Measurements from ENCODE around the gene ZNF600.
"Not testable (repeated sequence)": the region's sequence is repeated elsewhere in the genome, so short reads cannot be mapped to it uniquely, and the experiment has no call there.

ZNF600 gene

DNA sequence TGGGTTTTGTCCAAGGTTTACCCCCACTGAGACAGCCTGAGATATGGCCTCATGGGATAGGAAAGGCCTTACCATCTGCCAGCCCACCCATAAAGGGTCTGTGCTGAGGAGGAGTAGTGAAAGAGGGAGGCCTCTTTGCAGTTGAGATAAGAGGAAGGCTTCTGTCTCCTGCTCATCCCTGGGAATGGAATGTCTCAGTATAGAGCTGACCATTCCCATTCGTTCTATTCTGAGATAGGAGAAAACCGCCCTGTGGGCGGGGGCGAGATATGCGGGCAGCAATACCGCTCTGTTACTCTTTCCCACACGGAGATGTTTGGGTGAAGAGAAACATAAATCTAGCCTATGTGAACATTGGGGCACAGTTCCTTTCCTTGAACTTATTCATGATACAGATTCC, 45.2 kb downstream of the ZNF600 start:
- not testable (repeated sequence) for DNase-seq

DNA sequence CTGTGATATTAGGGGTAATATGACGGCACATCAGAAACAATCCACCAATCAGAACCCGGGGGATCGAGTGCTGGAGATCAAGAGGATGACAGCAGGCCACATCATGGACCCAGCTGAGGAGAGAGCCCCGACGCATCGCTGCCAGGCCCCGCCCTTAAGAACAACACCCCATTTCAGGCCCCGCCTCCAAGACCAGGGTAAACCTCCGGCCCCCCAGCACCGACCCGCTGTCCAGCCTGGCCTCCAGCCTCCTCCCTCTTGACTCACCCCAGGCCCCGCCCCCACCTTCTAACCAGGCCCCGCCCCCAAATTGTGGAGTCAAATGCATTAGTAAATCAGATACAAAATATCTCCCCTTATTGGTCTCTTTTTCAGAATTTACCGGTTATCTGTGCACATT, 47.0 kb downstream of the ZNF600 start:
- no peak for DNase-seq

DNA sequence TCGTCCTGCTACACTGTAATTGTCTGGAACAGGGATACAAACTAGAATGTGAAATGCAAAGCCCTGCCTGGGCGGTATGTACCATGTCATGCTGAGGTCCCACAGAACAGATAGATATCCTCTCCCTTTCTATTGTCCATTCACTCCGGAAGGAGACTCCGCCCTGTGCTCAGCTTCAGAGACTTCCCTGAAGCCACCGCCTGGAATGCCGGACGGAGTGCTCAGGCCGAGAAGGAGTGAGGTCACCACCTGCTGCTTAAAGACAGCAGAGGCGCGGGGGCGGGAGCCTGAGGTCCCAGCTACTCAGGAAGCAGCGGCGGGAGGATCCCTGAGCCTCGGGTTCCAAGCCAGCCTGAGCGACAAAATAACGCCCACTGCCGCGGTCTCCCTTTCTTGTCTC, 50.9 kb downstream of the ZNF600 start:
- DNase-seq, result no peak

DNA sequence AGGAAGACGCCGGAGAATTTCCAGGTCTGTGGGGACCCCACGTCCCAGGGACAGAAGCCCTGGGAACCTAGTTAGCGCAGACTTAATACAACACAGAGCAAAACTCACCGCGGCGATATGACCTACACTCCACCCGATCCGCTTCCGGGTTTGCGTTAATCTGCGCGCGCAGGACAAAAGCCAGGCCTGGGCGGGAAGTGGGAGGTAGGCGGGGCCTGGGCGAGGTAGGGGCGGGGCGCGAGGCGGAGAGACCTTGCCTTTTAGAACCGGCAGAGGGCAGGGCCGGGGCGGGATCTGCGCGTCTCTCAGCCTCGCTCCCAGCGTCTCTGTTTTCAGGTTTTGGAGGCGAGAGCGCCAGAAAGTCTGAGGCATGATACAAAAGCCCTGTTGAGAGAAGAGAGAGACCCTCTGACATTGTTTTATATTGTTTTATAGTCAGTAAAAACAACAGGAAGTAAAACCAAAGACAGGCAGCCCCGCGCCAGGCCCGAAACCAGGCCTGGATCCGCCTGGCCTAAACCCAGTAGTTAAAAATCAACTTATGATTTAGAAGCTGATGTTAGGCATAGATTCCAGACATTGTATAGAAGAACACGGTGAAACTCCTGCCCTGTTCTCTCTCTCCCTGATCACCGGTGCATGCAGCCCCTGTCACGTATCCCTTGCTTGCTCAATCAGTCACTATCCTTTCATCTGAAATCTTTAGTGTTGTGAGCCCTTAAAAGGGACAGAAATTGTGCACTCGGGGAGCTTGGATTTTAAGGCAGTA, 51.5 kb downstream of the ZNF600 start, which contains the start of gene ZNF611:
Gene ZNF611 (minus strand): TSS at position 152 of the 769 bp plus-strand sequence. CDS start 19,150 bp downstream, outside the sequence.
- peak; percentile 98 for DNase-seq

DNA sequence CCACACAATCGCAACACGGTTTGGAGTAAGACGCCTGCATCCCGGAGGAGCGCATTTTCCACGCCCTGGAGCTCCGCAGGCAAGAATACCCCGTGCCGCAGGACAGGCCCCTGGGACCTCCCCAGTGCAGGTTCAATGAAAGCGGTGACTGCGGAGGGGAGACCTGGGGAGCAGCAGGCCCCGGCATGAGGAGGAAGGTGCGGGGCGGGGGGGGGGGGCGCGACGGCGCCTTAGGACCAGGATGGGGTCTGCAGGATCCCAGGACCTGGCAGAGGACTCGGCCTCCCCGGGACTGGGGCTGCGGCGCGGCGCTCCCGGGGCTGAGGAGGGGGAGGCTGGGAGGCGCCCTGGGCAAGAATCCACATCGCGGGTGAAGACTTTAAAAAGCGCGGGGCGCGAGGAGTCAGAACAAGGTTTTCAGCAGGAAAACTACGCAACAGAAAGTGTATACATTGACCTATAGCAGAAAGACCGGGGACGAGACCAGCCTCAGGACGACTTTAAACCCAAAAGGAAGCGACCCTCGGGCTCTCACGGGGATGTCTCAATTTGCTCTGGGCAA, 52.2 kb downstream of the ZNF600 start:
- DNase-seq, result peak; percentile 30

DNA sequence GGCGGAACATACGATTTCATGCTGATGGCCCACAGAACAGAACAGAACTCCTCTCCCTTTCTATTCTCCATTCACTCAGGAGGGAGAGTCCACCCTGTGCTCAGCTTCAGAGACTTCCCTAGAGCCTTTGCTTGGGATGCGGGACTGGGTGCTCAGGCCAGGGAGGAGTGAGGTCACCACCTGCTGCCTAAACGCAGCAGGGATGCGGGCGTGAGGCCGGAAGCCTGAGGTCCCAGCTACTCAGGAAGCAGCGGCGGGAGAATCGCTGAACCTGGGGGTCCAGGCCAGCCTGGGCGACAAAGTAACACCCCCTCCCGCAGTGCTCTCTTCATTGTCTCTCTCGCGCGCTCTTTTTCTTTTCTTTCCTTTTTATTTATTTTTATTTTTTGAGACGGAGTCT, 60.5 kb downstream of the ZNF600 start:
- DNase-seq, result not testable (repeated sequence)

DNA sequence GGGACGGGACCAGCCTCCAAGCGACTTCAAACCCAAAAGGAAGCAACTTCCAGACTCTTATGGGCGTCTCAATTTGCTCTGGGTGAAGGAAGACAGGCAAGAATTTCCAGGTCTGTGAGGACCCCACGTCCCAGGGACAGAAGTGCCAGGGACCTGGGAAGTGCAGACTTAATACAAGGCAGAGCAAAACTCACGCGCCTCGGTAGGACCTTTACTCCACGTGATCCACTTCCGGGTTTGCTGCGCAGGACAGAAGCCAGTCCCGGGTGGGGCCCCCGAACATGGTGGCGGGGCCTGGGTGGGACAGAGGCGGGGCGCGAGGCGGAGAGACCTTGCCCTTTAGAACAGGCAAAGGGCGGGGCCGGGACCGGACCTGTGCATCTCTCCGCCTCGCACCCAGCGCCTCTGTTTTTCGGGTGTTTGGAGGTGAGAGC, 61.0 kb downstream of the ZNF600 start:
- DNase-seq, result no peak

DNA sequence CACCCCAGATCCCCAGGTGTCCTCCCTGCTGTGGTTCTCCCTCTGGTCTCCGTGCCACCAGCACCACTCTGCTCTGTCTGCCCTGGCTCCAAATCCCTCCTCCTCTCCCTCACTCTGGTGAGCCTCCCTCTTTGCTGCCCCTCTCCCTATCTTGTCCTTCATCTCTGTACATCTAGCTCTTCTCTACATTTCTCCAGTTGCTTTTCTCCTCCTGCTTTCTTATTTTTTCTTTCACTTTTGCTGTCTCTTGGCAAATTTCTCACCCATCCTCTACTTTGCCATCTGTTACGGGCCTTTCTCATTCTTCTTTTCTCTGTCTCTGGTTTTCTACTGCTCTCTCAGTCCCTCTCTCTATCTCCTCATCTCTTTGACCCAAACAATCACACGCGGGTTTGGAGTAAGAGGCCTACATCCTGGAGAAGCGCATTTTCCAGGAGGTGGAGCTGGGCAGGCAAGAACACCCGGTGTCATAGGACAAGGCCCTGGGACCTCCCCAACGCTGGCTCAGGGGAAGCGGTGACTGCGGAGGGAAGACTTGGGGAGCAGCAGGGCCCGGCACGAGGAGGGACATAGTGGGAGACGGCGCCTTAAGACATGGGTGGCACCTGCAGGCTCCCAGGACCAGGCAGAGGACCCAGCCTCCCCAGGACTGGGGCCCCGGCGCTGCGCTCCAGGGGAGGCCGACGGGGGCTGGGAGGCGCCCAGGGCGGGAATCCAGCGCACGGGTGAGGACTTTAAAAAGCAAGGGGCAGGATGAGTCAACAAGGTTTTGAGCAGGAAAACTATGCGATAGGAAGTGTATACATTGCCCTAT, 61.7 kb downstream of the ZNF600 start:
- no peak for DNase-seq

DNA sequence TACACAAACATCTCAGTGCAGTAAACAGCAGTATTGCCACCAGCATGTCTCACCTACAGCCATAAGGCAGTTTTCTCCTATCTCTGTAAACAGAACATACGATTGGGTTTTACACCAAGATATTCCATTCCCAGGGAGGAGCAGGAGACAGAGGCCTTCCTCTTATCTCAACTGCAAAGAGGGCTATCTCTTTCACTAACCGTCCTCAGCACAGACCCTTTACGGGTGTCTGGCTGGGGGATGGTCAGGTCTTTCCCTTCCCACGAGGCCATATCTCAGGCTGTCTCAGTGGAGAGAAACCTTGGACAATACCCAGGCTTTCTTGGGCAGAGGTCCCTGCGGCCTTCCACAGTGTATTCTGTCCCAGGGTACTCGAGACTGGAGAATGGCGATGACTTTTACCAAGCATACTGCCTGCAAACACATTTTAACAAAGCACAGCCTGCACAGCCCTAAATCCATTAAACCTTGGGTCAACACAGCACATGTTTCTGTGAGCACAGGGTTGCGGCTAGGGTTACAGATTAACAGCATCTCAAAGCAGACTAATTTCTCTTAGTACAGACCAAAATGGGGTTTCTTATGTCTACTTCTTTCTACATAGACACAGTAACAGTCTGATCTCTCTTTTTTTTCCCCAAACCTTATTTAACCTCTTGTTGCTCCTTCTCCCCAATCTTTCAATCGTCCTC, 62.5 kb downstream of the ZNF600 start:
- peak; percentile 82 for DNase-seq

DNA sequence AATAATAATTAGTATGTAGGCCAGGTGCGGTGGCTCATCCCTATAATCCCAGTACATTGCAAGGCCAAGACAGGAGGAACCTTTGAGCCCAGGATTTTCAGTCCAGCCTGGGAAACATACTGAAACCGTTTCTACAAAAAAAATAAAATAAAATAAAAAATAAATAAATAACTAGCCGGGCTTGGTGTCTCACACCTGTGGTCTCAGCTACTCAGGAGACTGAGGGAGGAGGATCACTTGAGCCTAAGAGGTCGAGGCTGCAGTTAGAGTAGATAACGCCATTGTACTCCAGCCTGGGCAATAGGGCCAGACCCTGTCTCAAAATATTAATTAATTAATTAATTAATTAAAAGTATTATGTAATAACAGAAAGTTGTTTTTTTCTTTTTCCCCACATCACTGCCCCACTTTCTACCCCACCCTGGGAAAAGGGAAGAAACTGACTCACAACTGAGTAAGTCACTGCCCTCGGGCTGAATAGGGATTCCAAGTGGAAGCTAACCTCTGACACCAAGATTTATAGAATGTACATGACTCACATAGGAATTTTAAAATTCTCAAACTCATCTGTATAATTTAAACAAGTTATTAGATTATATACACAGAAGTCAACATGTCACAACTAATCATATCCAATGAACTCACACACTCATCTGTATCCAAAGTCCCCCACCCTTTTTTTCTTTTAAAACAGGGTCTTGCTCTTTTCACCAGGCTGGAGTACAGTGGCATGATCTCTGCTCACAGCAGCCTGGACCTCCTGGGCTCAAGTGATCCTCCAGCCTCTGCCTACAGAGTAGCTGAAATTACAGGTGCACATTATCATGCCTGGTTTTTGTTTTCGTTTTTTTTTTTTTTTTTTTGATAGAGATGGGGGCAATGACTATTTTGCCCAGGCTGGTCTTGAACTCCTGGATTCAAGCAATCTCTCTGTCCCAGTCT, 64.3 kb downstream of the ZNF600 start:
- no peak for DNase-seq

DNA sequence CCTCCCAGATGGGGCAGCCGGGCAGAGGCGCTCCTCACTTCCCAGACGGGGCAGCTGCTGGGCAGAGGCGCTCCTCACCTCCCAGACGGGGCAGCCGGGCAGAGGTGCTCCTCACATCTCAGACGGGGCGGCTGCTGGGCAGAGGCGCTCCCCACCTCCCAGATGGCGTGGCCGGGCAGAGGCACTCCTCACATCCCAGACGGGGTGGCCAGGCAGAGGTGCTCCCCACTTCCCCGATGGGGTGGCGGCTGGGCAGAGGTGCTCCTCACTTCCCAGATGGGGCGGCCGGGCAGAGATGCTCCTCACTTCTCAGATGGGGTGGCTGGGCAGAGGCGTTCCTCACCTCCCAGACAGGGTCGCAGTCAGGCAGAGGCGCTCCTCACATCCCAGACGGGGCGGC, 66.0 kb downstream of the ZNF600 start:
- DNase-seq, result not testable (repeated sequence)

DNA sequence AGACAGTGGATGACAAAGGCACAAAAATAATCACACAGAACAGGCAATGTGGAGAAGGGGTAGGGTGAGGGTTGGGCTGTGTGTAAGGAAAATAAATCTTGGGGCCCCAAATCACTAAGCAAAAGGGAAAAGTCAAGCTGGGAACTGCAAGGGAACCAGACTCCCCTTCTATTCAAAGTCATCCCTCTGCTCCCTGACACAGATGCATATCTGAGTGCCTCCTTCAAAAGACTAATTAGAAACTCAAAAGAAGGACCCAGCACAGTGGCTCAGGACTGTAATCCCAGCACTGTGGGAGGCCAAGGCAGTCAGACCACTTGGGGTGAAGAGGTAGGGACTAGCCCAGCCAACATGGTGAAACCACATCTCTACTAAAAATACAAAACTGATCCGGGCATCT, 70.1 kb downstream of the ZNF600 start:
- DNase-seq, result no peak

DNA sequence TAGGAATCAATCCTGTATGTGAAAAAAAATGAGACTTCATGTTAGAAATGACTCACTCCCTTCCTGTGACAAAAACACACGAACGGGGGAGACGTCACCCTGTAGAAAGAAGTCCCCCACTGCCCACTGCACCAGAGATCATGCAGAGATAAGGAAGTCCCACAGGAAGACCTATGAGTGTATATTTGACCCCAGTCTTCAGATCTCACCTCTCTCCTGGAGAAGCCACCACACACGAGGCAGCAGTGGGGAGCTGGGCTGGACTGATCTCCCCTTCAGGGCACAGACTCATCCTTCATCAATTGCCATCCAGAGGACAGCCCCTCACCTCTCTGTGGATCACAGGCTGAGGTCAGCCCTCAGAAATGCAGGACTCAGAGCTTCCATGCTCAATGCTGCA, 70.7 kb downstream of the ZNF600 start:
- DNase-seq, result not testable (repeated sequence)

DNA sequence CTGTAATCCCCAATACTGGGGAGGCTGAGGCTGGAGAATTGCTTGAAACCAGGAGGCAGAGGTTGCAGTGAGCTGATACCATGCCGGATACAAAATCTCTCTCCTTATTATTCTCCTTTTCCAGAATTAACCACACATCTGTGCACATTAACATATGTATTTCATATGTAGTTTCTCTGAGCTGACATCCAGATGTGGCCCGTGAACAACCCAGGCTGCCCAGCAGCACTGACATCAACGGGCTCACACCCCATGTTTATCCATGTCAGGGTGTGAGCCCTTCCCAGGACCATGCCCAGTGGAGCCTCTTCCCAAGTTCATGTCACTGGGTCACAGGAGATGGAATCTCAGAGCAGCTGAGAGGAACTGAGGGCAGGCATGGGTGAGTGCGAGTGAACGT, 71.3 kb downstream of the ZNF600 start:
- not testable (repeated sequence) for DNase-seq
